ENCODE measurements around the gene SHOC2.

The SHOC2 gene

DNA sequence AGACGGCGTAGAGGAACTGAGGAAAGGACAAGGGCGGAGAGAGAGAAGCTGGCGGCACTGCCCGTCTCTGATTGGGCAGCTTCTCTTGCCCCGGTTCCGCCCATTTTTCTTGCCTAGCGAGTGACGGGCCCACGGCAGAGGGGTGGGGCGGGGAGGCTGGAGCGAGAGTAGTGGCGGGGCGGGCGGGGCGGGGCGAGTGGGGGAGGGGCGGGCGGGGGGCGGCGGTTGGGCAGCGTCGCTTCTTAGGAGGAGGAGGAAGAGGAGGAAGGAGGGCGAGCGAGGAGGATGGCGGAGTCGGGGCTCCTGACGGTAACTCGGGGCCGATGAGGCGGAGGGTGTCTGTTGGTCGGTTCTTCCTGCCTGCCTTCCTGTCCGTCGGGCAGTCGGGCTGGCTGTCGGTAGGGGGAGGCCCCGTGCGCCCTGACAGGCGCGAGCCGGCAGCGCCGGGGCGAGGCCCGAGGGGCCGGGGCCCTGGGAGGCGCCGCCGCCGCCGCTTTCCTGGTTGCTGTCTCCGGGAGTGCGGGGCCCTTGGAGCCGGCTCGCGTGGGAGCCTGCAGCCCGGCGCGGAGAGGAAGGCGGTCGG, at the start of gene SHOC2:
Gene SHOC2 (plus strand): TSS at position 256 of the 583 bp plus-strand sequence. CDS start 44,755 bp downstream, outside the sequence.
- DNase-seq: peak; percentile 67

DNA sequence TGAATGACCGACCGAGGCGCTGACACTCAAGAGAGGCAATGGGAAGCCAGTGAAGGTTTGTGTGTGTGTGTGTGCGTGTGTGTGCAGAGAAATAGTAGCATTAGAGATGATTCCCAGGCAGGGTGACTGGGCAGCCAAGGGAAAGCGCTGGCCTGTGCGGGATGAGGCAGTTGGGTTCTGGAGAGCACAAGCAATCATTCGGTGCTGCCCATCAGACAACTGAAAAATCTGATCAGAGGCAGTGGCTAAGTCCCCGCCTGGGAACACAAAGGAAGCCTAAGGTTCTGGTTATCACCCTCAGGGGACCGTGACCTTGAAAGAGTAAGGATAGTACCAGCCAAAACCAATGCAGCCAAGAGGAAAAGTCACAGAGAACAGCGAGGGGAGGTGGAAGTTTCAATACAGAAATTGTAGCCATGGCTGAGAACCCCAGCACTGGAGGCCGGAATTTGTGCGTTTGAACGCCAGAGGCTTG, 48.5 kb upstream of the SHOC2 start:
- DNase-seq: no peak

DNA sequence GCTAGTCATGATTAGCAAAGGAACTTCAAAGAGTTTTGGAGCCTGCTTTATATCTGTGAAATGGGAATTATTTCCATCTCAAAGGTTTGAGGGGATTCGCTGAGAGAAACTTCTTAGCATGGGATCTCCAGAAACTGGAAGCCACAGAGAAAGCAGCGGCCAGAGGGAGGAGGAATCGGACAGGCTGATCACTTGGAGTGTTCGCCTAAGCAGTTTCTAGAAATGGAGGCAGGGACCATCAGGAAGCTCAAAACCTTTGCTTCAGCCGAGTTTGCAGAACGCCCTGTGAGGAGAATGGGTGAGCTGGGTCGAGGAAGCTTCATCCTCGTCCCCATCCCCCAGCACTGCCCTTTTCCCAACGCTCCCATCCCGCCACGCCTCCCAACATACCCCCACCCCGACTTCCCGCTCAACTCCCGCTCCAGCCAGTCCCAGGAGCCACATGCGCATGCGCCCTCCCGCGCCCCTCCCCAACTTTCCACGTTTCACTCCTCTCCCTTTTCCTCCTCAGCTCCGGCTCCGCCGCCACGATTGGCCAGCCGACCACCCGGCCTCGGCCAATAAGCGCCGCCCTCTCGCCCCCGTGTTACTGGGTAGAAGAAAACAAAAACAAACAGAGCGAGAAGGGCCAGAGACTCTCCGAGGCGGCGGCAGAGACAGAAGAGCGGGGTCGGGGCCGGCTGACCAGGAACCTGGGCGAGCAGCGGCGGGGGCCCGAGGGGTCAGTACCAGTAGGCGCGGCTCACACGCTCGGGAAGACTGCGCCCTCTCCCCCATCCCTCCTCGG, 47.9 kb upstream of the SHOC2 start, which contains the start of gene PDCD4:
Gene PDCD4 (plus strand): TSS at position 631 of the 787 bp plus-strand sequence. CDS start 4,100 bp downstream, outside the sequence.
- peak; percentile 95 for DNase-seq

DNA sequence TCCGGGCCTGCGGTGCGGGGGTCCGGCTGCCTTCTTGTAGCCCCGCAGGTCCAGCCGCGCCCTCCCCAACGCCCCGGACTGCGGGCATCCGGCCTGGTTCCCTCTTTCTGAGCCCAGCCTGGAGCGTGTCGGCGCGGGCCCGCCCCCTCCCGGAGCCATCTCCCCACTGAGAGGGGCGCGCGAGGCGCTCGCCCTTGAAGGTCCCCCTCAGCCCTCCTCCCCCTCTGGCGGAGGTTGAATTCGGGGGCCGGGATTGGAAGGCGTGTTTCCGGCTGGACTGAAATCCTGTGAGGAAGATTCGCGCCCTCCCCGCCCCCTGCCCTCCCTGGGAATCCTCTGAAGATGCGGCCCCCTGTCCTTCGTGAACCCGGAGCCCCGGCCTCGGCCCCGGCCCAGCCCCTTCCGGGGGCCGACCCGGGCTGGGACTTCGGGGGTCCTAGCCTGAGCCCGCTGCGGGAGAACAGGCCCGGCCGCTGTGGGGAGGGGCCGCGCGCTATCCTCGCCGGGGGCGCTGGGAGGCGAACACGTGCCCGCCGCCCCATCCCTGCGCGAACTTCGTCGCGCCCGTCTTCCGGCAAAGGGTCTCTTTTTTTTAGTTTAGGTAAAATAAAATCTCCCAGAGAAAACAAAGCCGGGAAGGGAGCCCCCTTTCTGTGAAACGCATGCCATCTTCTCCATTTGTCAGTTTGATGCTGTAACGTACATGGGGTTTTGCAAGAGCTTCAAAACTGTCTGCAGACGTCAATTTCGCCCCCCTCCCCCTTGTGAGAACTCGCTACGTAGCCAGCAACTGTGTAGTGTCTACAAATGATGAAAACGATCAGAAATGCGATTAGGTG, 47.0 kb upstream of the SHOC2 start:
- DNase-seq: peak; percentile 27

DNA sequence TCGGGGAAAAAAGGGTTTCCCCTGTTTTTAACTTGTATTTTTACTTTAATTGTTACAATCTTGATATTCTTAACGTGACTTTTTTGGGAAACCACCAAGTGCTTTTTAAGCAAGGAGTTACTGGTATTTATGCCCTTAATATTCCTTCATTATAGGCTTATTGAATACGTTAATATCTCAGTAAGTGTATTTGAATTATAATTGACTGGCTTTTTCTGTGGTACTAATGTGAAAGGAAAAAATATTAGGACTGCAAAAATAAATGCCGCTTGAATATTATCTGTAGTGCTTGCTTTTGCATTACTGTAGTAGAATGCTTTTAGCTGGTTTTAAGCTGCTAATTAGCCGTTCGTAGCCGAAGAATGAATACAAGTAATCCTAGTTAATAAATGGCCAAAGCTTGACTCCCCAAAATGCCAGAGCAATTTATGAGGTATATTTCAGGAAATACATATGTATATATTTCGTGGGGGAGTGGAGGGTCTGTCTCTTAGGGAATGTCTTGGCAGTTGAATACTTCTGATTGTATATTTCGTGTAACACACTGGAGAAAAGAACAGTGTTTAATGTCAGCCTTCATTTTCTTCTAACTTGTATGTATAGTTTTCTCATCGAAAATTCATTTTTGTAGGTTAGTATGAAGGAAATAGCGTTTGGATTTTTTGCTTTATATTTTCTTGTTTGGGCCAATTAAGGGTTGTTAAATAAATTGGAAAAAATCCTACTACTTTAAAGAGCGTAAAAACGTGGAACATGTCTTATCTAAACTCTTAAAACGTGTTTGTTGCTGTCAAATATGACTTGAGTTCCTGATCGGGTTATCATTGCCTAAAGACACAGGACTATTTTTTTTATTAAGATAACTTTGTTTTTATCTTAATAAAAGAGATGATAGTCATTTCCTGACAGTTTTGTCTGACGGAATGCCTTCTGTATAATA, 46.1 kb upstream of the SHOC2 start:
- DNase-seq: no peak

DNA sequence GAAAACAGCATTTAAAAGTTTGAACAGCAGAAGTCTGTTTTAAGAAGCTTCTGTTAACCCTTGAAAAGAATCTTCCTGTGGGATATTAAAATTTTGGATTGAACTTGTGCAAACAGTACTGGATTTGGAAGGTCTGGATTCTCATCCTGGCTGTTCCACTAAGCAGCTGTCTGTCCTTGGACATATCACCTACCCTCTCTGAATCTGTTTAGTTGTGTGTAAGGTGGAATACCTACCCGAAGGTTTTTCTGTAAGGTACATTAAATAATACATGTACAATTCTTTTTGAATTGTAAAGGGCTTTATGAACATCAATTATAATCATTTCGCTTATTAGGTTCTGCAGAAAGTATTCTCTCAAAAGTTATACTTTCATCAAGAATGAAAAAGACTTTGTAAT, 45.5 kb upstream of the SHOC2 start:
- no peak for DNase-seq

DNA sequence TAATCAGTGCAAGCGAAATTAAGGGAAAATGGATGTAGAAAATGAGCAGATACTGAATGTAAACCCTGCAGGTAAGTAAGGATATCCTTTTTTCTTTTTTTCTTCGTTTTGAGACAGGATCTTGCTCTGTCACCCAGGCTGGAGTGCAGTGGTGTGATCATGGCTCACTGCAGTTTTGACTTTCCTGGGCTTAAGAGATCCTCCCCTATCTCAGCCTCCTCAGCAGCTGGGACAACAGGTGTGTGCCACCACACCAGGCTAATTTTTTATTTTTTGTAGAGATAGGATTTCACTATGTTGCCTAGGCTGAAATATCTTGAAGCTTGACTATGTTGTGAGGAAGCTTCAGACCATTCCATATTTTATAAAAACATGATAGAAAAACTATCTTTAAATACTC, 43.4 kb upstream of the SHOC2 start:
- DNase-seq: no peak

DNA sequence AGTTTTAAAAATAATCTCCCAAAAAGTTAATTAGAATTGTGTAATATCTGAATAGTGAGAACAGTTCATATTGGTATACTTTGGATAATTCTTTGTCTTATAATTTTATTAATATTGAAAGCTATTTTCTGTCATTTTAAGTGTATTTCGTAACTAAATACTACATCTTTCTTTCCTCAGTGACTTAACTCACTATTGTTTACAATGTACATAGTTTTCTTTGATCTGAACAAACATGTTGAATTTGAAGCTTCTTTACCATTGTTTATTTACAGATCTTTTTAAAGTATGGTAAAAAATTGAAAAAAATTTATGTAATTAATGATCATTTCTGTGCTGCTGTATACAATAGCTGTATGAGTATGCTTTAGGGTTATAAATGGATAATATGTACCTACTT, 42.6 kb upstream of the SHOC2 start:
- DNase-seq: no peak

DNA sequence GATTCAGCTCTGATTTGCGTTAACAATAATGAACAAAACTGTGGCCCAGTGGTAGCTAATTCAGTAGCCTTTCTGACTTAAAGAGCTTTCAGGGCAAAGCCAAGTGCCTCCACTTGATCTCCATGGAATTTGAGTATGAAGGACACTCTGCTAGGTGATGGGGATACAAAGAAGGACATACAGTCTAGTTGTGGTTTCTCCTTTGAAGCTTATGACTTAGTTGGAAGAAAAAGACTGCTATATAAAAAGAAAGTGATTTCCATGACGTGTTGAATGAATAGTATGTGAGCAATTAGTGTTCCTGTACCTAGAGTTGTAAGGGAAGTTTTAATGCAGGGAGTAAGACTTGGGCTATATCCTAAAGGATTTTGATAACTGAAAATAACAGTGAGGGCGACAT, 39.4 kb upstream of the SHOC2 start:
- no peak for DNase-seq

DNA sequence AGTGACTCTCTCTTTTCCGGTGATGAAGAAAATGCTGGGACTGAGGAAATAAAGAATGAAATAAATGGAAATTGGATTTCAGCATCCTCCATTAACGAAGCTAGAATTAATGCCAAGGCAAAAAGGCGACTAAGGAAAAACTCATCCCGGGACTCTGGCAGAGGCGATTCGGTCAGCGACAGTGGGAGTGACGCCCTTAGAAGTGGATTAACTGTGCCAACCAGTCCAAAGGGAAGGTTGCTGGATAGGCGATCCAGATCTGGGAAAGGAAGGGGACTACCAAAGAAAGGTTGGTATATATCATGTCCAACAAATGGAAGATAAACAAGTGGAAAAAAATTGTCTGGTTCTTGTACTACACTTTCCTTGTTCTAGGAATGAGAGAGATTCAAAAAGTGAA, 38.2 kb upstream of the SHOC2 start:
- DNase-seq: no peak

DNA sequence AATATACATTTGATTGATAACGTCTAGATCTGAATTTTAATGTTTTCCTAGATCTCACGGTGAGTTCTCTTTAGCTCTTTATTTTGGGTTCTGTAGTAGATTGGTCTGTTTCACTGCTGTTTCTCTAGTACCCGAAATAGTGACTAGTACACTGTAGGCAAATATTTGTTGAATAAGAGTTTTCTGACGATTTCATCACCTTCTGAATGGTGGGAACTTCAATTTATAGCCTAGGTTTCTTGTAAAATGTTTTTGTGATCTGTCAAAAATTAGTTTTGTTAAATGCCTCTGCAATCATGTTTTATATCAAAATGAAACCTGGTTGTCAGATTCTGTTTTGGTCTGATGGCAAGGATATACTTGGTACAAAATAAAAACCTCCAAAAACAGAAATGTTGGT, 37.5 kb upstream of the SHOC2 start:
- DNase-seq: no peak

DNA sequence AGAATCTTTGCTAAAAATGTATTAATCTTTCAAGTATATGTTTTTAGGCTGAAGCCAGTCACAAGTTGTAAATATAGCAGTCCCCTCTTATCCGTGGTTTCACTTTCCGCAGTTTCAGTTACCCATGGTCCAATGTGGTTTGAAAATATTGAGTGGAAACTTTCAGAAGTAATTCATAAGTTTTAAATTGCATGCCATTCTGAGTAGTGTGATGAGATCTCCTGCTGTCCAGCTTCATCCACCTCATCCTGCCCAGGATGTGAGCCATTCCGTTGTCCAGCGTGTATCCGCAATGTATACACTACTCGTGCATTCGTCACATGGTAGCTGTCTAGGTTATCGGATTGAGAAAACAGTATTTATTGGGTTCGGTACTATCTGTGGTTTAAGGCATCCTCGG, 35.5 kb upstream of the SHOC2 start:
- DNase-seq: no peak

DNA sequence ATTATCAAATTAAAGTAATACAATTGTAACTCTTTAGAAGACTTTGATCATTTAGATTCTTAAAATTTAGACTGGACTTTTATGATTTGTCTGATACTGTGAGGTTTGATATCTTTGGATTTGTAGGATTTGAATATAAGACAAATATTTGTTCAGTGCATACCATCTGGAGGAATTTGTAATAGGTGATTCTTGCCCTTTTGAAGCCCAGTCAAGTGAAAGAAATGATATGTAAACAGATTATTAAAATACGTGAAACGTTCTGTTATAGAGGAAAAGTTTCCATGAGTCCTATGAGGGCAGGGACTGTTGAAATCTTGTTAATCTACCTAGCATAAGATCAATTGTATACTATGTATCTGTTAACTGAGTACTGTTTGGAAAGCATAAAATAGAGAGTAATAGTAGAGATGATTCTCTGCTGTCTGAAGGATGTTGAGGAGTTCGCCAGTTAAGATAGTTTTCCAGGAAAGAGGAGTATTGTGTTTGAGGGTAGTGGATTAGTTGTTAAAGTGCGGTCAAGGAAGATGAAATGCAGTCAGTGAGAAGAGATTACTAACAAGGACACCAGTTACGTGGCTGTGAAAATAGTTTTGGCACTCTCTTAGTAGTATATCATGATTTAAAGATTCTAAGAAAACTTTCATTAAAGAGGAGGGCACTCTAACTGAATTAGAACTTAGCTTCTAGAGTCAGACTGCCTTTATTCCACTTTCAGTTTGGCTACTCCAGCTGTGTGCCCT, 33.3 kb upstream of the SHOC2 start:
- no peak for DNase-seq

DNA sequence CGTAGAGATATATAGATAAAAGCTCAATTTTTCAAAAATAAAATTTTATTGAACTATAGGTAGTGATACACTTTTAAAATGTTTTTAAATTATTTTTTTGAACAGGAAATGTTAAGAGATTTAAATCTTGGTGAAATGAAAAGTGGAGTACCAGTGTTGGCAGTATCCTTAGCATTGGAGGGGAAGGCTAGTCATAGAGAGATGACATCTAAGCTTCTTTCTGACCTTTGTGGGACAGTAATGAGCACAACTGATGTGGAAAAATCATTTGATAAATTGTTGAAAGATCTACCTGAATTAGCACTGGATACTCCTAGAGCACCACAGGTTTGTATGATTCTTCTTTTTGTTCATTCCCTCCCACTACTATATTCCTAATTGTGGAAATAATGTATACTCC, 31.8 kb upstream of the SHOC2 start:
- no peak for DNase-seq

DNA sequence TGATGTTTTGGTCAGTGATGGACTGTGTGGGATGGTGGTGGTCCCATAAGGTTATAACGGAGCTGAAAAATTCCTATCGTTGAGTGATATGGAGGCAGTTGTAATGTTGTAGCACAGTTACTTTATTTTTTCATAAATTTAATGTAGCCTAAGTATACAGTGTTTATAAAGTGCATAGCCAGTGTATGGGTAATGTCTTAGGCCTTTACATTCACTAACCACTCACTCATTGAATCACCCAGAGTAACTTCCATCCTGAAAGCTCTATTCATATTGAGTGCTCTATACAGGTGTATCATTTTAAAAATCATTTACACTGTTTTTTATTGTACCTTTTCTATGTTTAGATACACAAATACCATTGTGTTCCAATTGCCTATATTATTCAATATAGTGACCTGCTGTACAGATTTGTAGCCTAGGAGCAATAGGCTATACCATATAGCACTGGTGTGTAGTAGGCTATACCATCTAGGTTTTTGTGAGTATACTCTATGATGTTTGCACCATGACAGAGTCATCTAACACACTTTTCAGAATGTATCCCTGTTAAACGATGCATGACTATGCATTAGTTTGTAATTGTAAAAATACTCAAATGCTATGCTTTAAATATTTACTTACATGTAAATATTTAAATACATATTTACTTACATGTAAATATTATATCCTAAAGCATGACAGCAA, 26.7 kb upstream of the SHOC2 start:
- no peak for DNase-seq

DNA sequence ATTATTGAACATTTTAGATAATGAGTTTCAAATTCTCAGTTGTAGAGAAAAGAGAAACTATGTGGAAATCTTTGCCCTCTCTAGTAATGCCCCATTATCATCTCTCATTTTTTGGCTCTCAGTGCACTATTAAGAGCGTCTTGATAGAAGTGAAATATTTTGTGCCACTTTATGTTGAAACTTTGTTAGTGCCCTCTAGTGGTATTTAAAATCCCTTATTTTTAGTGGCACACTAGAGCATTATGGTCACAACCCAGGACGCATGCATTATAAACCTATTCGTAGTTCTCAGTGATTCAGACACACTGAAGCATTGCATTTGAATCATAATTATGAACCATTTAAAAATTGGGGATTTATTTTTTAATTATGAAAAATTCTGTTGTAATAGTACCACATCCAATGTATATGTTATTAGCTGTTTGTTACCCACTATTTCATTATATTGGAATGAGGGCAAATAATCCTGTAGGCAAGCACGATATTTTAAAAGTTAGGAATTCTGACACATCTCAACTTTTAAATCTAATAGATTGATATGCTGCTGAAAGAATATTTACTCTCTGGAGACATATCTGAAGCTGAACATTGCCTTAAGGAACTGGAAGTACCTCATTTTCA, 25.7 kb upstream of the SHOC2 start:
- peak; percentile 5 for DNase-seq

DNA sequence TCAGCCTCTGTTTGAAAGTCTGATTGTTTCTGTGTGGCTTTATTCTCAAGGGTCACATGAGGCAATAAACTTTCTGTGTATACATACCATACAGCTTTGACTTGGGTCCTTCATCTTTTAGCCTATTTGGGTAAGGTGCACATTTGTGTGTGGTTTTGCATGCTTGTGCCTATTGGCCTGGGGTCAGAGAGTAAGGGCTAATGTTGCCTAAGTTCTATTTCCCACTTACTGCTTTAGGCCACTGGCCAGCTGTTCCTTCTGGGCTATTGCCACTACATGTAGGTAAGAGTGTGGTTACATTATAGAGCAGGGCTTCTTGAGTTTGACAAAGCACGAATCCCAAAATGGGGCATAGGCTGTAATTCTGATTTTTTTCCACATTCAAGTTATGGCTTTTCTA, 22.2 kb upstream of the SHOC2 start:
- DNase-seq: no peak

DNA sequence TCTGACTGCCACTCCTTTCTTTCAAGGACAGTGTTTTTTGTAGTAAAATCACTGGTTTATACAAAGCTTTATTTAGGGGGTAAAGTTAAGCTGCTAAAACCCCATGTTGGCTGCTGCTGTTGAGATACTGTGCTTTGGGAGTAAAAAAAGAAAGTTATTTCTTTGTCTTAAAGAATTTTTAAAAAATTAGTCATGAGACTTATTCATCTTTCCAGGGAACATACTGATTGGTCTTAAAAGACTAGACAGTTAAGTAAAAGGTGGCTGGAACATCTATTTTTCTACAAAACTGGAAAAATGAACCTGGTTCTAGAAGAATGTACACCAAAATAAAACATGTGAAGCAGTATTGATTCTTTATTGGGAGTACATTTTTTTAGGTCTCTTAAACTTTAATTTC, 21.0 kb upstream of the SHOC2 start:
- no peak for DNase-seq

DNA sequence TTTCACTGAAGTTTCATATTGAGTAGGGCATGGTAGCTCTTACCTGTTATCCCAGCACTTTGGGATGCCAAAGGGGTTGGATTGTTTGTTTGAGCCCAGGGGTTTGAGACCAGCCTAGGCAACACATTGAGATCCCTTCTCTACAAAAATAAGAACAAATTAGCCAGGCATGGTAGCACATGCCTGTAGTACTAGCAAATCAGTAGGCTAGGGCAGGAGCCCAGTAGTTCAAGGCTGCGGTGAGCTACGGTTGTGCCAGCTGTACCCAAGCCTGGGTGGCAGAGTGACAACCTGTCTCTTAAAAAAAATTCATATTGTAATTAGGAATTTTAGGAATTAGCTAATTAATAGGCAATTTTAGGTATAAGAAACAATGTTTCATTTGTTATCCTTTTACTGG, 18.4 kb upstream of the SHOC2 start:
- no peak for DNase-seq

DNA sequence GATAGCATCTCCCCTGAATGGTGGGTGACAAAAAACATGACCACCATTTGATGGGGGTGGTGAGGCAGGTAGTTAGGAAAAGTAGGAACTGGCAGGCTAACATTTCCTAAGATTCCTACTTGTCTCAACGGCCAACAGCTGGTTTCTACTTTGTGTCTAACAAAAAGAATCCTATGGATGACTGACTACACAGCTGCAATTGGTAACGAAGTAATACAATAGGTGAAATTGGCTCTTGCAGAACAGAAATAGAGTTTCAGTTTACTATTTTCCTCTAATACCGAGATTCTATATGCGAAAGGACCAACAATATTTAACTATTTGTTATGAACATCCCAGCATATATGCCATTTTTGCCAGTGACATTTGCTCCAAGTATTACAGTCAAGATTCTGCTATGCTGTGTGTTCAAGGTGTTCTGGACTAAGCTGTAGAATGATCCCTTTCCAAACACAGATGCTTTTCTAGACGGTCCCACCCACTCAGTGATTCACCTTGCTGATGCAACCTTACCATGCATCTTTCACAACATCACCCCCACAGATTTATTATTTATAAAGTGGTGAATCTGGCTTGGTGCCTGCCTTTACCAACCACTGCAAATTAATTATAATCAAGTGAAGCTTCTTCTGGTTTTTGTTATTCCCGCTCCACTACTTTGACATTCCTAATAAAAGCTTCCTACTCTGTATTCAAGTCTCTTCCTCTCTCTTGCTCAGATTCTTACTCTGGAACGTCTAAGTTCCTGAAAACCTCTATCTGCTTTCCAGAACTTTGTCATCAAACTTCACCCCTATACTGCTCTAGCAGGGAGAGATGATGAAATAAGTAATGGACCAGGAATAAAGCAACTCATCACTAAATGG, 17.2 kb upstream of the SHOC2 start:
- DNase-seq: no peak
